Calu3 (cell line): ENCODE data around the gene PACSIN3. TPM values are rescaled to one million over a fixed set of nuclear protein-coding genes. Genes with fewer than 3 reads are reported as not detected.

Experiments
- BruUV-seq: library from RNA; stranded (reverse); fragments of 400-500 nt; replicated peaks from 2 replicates; lab custom pipeline; 2021; lab: Mats Ljungman, UMichigan
- CTCF ChIA-PET: fragments of 300-600 bp; sonication (Branson Sonifier 250); formaldehyde crosslinking; loops from one replicate; lab custom pipeline; 2022; ENCODE audit warnings: antibody characterized with exemption; lab: Charles Lee
- DNase-seq: peaks from one replicate; pipeline ENCODE4 v3.0.0; 2022
- H3K27ac Mint-ChIP-seq: one replicate; pipeline ENCODE4 v1.8.0; 2022; ENCODE audit warnings: mixed read lengths; ENCODE audit not compliant: unreplicated experiment
- H3K27me3 Mint-ChIP-seq: one replicate; pipeline ENCODE4 v1.8.0; 2022; ENCODE audit warnings: mixed read lengths; ENCODE audit not compliant: unreplicated experiment
- H3K36me3 Mint-ChIP-seq: one replicate; pipeline ENCODE4 v1.8.0; 2022; ENCODE audit warnings: mild to moderate bottlenecking, moderate library complexity, mixed read lengths; ENCODE audit not compliant: insufficient read depth, unreplicated experiment
- H3K4me1 Mint-ChIP-seq: one replicate; pipeline ENCODE4 v1.8.0; 2022; ENCODE audit warnings: mild to moderate bottlenecking, low read depth, mixed read lengths; ENCODE audit not compliant: unreplicated experiment
- H3K4me3 Mint-ChIP-seq: one replicate; pipeline ENCODE4 v1.8.0; 2022; ENCODE audit warnings: mild to moderate bottlenecking, low read depth, moderate library complexity, mixed read lengths; ENCODE audit not compliant: unreplicated experiment
- H3K9me3 Mint-ChIP-seq: one replicate; pipeline ENCODE4 v1.8.0; 2022; ENCODE audit warnings: low read depth, mixed read lengths; ENCODE audit not compliant: unreplicated experiment
- CTCF ChIP-seq: fragments of 200-600 bp; IDR thresholded peaks from one replicate; pipeline ENCODE4 v1.8.0; 2022; ENCODE audit warnings: antibody characterized with exemption; ENCODE audit not compliant: unreplicated experiment
- intact Hi-C: fragments of 100-400 bp; cut with micrococcal nuclease; formaldehyde crosslinking; loops from one replicate; pipeline ENCODE4 v1.10.0; 2022; ENCODE audit not compliant: unreplicated experiment
- total RNA-seq: library from RNA; stranded (reverse); gene quantifications from 2 replicates; pipeline ENCODE4 v1.2.3, GENCODE V29; 2022

Gene PACSIN3
- total RNA-seq, 1 experiment from 2014 or later = 26.5 TPM

DNA sequence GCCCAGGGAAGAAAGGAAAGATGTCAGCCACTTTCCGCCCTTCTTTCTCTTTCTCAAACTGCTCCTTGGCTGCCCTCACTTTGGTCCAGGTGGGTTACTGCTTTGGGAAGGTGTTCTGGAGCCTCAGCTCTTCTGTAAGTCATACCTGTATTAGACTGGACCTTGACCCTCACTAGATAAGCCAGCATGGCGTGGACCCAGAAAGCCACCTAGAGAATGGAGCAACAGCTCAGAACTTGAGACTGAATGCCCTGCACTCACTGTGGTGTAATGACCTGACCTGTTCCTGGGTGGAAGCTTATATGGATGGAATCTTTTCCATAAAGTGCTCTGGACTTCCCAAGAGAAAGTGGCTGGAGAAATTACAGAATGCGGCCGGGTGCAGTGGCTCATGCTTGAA, 46.8 kb upstream of the PACSIN3 start:
- CTCF ChIA-PET = no interaction called here
- H3K27ac Mint-ChIP-seq = no peak overlapping the region
- no TSS peak for BruUV-seq
- no peak overlapping the region for H3K4me3 Mint-ChIP-seq
- no peak for TF ChIP-seq CTCF
- no peaks in the 10 kb centered on the region for H3K9me3 Mint-ChIP-seq
- peaks cover 5% of the 10 kb centered on the region for H3K36me3 Mint-ChIP-seq
- H3K27me3 Mint-ChIP-seq = no peaks in the 10 kb centered on the region
- no peaks in the 10 kb centered on the region for H3K4me1 Mint-ChIP-seq
- no peak for DNase-seq
- intact Hi-C loops = no loop called here

- DNase-seq = no peak
- Mint-ChIP-seq H3K4me3 (no peak overlapping the region), H3K27me3 (no peaks in the 10 kb centered on the region), H3K27ac (no peak overlapping the region), H3K9me3 (no peaks in the 10 kb centered on the region), H3K4me1 (no peaks in the 10 kb centered on the region), H3K36me3 (no peaks in the 10 kb centered on the region)
- intact Hi-C loops = no loop called here
- CTCF ChIA-PET = interaction anchor here (0.7 kb wide), 1 partner anchor 30 kb away, joined by 7 read pairs; no protein-coding TSS in a partner anchor
- no TSS peak for BruUV-seq
- no peak for TF ChIP-seq CTCF
Observed at GRCh38 chr11:47229161-47229560, 42.9 kb upstream of the PACSIN3 start.

DNA sequence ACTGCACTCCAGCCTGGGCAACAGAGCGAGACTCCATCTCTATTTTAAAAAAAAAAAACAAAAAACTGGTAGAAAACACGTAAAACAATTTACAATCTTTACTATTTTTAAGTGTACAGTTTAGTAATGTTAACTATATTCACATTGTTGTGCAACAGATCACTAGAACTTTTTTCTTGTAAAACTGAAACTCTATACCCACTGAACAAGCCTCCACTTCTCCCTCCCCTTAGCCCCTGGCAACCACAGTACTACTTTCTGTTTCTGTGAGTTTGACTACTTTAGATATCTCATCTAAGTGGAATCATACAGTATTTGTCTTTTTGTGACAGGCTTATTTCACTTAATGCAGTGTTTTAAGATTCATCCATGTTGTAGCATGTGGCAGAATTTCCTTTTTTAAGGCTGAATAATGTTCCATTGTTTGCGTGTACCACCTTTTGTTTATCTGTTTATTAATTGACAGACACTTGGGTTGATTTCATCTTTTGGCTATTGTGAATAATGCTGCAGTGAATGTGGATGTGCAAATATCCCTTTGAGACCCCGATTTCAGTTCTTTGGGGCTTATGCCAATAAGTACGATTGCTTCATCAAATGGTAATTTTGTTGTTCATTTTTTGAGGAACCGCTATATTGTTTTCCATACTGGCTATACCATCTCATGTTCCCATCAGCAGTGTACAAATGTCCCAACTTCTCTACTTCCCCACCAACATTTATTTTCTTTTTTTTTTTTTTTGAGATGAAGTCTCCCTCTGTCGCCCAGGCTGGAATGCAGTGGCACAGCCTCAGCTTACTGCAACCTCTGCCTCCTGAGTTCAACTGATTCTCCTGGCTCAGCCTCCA, 39.5 kb upstream of the PACSIN3 start:
- BruUV-seq = no TSS peak
- intact Hi-C loops = no loop called here
- DNase-seq = no peak
- CTCF ChIA-PET = no interaction called here
- Mint-ChIP-seq H3K9me3 (no peaks in the 10 kb centered on the region), H3K4me3 (no peak overlapping the region), H3K27me3 (no peaks in the 10 kb centered on the region), H3K36me3 (no peaks in the 10 kb centered on the region), H3K4me1 (peaks cover under 1% of the 10 kb centered on the region), H3K27ac (no peak overlapping the region)
- no peak for TF ChIP-seq CTCF

DNA sequence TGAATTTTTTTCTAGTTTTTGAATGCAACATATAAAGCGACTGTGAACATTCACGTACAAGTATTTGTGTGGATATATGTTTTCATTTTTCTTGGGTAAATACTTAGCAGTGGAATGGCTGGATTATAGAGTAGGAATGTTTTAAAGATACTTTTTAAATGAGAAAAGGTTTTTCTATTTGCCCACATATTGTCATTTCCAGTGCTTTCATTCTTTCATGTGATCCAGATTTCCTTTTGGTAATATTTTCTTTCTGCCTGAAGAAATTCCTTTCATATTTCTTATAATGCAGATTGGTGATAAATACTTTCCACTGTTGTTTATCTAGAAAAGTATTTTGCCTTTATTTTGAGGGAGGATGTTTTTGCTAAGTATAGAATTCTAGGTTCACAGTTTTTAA, 36.5 kb upstream of the PACSIN3 start:
- no peak overlapping the region for H3K27ac Mint-ChIP-seq
- H3K4me1 Mint-ChIP-seq = peaks cover 22% of the 10 kb centered on the region
- no peak overlapping the region for H3K4me3 Mint-ChIP-seq
- no peaks in the 10 kb centered on the region for H3K9me3 Mint-ChIP-seq
- H3K36me3 Mint-ChIP-seq = peaks cover 7% of the 10 kb centered on the region
- H3K27me3 Mint-ChIP-seq = no peaks in the 10 kb centered on the region
- TF ChIP-seq CTCF = no peak
- intact Hi-C loops = no loop called here
- no peak for DNase-seq
- BruUV-seq = no TSS peak
- CTCF ChIA-PET = no interaction called here
